Measurements from ENCODE around the gene ITPRIPL1.

ITPRIPL1 gene

GRCh38 chr2:96354492-96354891, 29.4 kb downstream of the ITPRIPL1 start:
- no peak for DNase-seq (ENCODE audit: low read depth)

- no peak for DNase-seq (ENCODE audit: low read depth)
Measured at GRCh38 chr2:96356889-96357288, 31.8 kb downstream of the ITPRIPL1 start.

- no peak for DNase-seq (ENCODE audit: low read depth)
Measured at GRCh38 chr2:96359310-96359709, 34.2 kb downstream of the ITPRIPL1 start.

DNA sequence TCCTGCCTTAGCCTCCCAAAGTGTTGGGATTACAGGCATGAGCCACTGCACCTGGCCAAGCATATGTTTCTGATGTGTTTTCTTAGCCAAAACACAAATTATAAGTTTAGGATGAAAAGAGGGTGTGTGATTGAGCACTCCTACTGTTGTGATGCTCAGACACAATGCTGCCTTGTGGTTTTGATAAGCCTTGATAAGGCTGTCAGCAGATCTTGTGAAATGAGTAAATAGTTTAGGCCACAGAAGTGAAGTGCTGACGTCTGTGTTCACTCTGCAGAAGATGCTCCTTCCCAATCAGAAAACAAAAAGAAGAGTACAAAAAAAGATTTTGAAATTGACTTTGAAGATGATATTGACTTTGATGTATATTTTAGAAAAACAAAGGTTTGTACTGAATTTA, 34.7 kb downstream of the ITPRIPL1 start:
- DNase-seq (ENCODE audit: low read depth), result no peak

DNA sequence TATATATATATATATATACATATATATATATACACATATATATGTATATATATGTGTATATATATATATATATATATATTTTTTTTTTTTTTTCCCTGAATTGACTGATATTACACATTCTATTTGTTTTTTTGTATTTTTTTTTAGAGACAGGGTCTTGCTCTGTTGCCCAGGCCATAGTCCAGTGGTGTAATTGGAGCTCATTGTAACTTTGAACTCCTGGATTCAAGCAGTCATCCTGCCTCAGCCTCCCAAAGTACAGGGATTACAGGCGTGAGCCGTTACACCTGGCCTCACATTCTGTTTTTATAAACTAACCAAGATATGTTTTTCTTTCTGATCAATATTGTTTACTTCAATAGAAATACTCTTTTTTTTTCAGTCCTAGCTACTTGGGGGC, 36.6 kb downstream of the ITPRIPL1 start:
- no peak for DNase-seq (ENCODE audit: low read depth)

- no peak for DNase-seq (ENCODE audit: low read depth)
Measured at GRCh38 chr2:96369186-96369585, 44.1 kb downstream of the ITPRIPL1 start.

DNA sequence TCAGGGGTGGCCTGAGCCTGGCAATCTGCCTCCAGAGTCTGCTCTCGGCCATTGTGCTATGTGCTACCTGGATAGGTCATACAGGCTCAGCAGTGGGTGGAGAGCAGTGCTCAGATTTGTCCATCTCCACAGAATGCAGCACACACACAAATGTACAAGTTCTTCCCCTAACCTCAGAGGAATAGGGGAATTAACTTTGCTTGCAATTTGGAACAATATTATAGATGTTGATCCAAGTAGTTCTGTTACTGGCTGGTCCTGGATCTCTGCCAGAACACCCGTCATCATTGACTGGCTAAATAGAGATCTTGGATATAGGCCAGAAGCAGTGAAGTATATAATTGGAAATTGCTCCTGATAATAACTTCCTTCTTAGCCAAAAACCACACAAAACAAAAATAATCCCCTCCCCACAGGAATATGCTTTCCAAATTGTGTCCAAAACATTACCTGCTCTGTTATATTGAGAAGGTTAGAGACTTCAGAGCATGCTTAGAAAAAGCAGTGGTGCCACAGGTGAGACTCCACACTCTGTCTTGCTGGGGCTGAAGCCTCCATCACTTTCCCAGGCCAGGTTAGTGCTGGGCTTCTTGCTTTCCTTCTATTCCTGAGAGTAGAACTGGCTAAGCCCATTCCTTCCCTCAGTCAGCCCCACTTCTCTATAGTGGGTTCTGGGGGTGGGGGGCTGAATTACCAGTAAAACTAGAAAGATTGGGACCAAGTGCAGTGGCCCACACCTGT, 49.3 kb downstream of the ITPRIPL1 start:
- no peak for DNase-seq (ENCODE audit: low read depth)

All from GM04503 (cell line).